Activated CD4-positive, alpha-beta T cell treated with anti-CD3 and anti-CD28 coated beads, Interleukin-10, Interleukin-2, amounts not matched to agents 100 ng/mL and 50 ng/mL, durations not matched to agents 16 hours and 8 hours (primary cell): ENCODE results near the gene MTNR1A.
"Not testable (repeated sequence)": the region's sequence is repeated elsewhere in the genome, so short reads cannot be mapped to it uniquely, and the experiment has no call there.

Experiments
- DNase-seq: peaks from one replicate; pipeline ENCODE4 v3.0.0-alpha.2; 2020

The MTNR1A gene

GRCh38 chr4:186560647-186561046 lies 5.3 kb upstream of the MTNR1A start:
- no peak for DNase-seq

- no peak for DNase-seq
These were observed 2.1 kb upstream of the MTNR1A start for GRCh38 chr4:186557486-186557885.

GRCh38 chr4:186557061-186557460 lies 1.7 kb upstream of the MTNR1A start:
- DNase-seq: no peak

- DNase-seq: no peak
These were observed 841 bp downstream of the MTNR1A start for GRCh38 chr4:186554539-186554913.

GRCh38 chr4:186553717-186554116 lies 1.6 kb downstream of the MTNR1A start:
- DNase-seq: no peak

GRCh38 chr4:186551849-186552248 lies 3.5 kb downstream of the MTNR1A start:
- no peak for DNase-seq

- no peak for DNase-seq
These were observed 9.9 kb downstream of the MTNR1A start for GRCh38 chr4:186545436-186545835.

- no peak for DNase-seq
These were observed 12.2 kb downstream of the MTNR1A start for GRCh38 chr4:186543206-186543605.

- DNase-seq: no peak
These were observed 13.6 kb downstream of the MTNR1A start for GRCh38 chr4:186541801-186542200.

- no peak for DNase-seq
These were observed 17.4 kb downstream of the MTNR1A start for GRCh38 chr4:186537843-186538521.

GRCh38 chr4:186536285-186536684 lies 19.1 kb downstream of the MTNR1A start:
- DNase-seq: no peak

GRCh38 chr4:186534056-186534455 lies 21.3 kb downstream of the MTNR1A start:
- DNase-seq: no peak

GRCh38 chr4:186523927-186524326 lies 31.4 kb downstream of the MTNR1A start:
- DNase-seq: not testable (repeated sequence)

GRCh38 chr4:186516287-186516686 lies 39.1 kb downstream of the MTNR1A start:
- no peak for DNase-seq

- no peak for DNase-seq
These were observed 41.0 kb downstream of the MTNR1A start for GRCh38 chr4:186514271-186514950.

GRCh38 chr4:186504771-186505170 lies 50.6 kb downstream of the MTNR1A start:
- not testable (repeated sequence) for DNase-seq

GRCh38 chr4:186502231-186502630 lies 53.1 kb downstream of the MTNR1A start:
- DNase-seq: no peak

- no peak for DNase-seq
These were observed 53.8 kb downstream of the MTNR1A start for GRCh38 chr4:186501554-186501953.

GRCh38 chr4:186500721-186501304 lies 54.6 kb downstream of the MTNR1A start:
- DNase-seq: no peak

GRCh38 chr4:186499467-186499866 lies 55.9 kb downstream of the MTNR1A start:
- no peak for DNase-seq

- DNase-seq: no peak
These were observed 58.3 kb downstream of the MTNR1A start for GRCh38 chr4:186497043-186497442.

GRCh38 chr4:186494496-186494895 lies 60.9 kb downstream of the MTNR1A start:
- no peak for DNase-seq

- DNase-seq: no peak
These were observed 67.6 kb downstream of the MTNR1A start for GRCh38 chr4:186487726-186488125.

- no peak for DNase-seq
These were observed 69.2 kb downstream of the MTNR1A start for GRCh38 chr4:186486172-186486571.
